Activated gamma-delta T cell (primary cell): ENCODE results near the gene SH3D19.
A peak's percentile ranks its signal among the peaks of the same experiment; 100 is the strongest.
"Not testable (repeated sequence)": the region's sequence is repeated elsewhere in the genome, so short reads cannot be mapped to it uniquely, and the experiment has no call there.

Experiments
- DNase-seq: peaks from one replicate; lab custom pipeline; 2025; lab: John Stamatoyannopoulos, UW

SH3D19 gene

GRCh38 chr4:151276787-151277562 is 48.4 kb downstream of the SH3D19 start, which contains the start of gene PRSS48:
Gene PRSS48, plus strand, starts transcription at chr4:151277161. Its CDS starts 12 bp downstream, at chr4:151277173.
- DNase-seq, result no peak

DNA sequence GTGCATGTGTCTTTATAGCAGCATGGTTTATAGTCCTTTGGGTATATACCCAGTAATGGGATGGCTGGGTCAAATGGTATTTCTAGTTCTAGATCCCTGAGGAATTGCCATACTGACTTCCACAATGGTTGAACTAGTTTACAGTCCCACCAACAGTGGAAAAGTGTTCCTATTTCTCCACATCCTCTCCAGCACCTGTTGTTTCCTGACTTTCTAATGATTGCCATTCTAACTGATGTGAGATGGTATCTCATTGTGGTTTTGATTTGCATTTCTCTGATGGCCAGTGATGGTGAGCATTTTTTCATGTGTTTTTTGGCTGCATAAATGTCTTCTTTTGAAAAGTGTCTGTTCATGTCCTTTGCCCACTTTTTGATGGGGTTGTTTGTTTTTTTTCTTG is 56.5 kb downstream of the SH3D19 start:
- not testable (repeated sequence) for DNase-seq

GRCh38 chr4:151267822-151268535 is 57.4 kb downstream of the SH3D19 start:
- DNase-seq, result no peak

- DNase-seq, result no peak
Measured at GRCh38 chr4:151267104-151267503, 58.3 kb downstream of the SH3D19 start.

- no peak for DNase-seq
Measured at GRCh38 chr4:151266497-151266896, 58.9 kb downstream of the SH3D19 start.

- no peak for DNase-seq
Measured at GRCh38 chr4:151263455-151263854, 62.0 kb downstream of the SH3D19 start.

DNA sequence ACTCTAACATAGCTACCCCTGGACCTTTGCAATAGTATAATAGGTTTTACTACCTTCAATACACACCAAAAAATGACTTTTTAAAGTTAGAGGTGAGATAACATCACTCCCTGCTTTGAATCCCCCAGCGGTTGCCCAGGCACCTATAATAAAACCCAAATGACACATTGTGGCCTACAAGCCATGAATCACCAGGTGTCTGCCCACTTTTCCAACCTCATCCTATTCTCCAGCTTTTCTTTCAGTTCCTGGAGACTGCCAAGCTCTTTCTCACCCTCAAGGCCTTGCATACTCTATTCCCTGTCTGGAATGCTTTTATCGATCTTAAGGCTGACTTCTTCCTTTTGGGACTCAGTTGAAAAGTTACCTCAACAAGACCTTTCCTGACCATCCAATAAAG is 64.9 kb downstream of the SH3D19 start:
- no peak for DNase-seq

GRCh38 chr4:151259752-151260151 is 65.7 kb downstream of the SH3D19 start:
- DNase-seq, result no peak

GRCh38 chr4:151257704-151258103 is 67.7 kb downstream of the SH3D19 start:
- no peak for DNase-seq

GRCh38 chr4:151256134-151256533 is 69.3 kb downstream of the SH3D19 start:
- no peak for DNase-seq

GRCh38 chr4:151255680-151256079 is 69.7 kb downstream of the SH3D19 start:
- DNase-seq, result not testable (repeated sequence)

GRCh38 chr4:151255226-151255625 is 70.2 kb downstream of the SH3D19 start:
- not testable (repeated sequence) for DNase-seq

DNA sequence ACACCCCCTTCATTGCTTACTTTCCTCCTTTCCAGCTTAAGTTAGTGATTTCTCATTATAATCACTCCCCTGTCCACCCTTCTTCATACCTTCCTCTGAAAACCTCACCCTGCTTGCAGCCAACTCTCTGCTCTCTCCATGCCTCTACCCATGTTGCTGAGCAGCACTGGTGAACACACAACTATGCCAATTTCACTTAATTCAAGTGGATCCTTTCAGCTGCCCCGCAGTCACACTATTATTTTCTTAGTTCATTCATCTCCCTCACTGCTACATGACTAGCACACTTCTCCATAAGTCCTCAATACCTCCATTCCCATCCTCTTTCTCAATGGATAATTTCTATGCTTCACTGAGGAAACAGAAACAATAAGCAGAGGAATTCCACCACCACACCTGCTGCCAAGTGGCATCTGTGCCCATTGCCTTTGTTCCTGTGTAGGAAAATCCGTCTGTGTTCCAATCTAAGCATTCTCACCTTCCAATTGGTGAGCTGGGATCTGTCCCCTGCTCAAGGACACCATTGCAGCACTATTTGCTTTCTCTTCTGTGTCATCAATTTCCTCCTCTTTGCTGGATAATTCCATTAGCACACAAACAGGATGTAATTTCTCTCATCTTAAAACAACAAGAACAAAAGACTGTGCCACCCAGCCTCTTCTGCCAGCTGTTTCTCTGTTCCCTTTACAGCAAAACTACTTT is 73.7 kb downstream of the SH3D19 start:
- no peak for DNase-seq

DNA sequence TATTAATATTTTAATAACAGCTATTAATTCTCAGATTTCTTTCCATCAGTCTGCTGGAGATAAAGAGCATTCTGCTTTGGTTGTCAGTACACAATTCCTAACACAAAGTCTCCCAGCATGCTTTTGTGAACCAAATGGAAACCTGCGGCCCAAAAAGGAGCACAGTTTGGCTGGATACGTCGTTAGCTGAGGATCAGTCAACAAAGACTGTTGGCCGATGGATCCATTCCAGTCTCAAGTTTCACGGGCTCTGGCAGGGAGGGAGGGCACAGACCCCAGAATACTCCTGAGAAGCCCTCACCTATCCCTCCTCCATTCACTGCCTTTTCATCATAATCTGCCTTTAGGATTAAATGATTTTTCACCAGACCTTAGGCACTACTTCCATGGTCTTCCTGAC is 74.7 kb downstream of the SH3D19 start:
- DNase-seq, result no peak

DNA sequence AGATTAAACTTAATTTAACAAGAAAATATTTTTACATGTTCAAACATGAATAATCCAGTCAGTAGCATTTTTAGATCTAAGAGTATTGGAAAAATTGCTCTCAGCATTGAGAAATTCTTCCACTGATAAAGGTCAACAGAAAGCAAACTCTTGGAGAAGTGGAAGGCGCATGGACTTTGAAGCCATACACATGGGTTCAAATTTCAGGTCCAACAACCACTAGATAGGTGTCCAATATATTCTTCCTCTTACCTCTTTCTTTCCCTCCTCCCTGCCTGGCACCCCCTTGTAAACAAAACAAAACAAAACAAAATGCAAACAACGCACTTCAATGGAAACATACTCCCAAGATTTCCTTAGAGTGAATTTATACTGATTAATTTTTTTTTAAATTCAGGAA is 76.9 kb downstream of the SH3D19 start:
- no peak for DNase-seq

- no peak for DNase-seq
Measured at GRCh38 chr4:151247395-151247794, 78.0 kb downstream of the SH3D19 start.

GRCh38 chr4:151246742-151247141 is 78.7 kb downstream of the SH3D19 start:
- no peak for DNase-seq

- no peak for DNase-seq
Measured at GRCh38 chr4:151242305-151242704, 83.1 kb downstream of the SH3D19 start.

DNA sequence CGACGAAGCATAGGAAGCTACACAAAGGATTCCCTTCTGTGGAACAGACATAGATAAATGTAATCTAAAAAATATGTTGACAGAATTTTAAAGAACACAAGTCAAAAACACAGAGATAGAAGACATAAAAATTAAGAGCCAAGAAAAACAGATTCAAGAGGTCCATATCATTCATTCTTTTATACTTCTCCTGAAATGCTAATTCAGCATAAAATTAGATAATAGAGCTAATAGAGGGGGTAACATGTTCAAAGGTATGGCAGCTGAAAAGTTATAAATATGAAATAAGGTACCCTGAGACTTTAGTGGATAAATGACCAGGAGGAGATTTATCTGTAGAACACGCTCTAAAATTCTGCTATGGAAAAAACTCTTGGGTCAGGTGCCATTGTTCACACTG is 85.8 kb downstream of the SH3D19 start:
- no peak for DNase-seq

DNA sequence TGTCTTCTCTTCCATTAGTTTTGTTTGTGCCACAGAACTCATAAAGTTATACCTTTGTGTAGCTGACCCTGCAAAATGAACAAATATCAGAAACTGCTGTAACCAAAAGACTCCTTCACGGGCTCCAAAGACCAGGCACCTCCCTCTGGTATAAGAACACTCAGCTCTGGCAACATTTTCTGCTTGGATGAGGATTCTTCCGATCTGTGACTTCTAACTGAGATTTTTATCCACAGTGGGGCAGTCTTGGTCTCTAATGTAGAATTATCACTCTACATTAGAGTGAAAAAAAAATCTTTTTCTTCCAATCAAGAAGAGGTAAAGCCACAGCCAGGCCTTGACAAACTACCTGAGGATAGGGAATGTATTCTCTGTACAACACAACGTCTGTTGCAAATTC is 86.9 kb downstream of the SH3D19 start:
- no peak for DNase-seq

- peak; percentile 7 for DNase-seq
Measured at GRCh38 chr4:151236036-151236435, 89.4 kb downstream of the SH3D19 start.

DNA sequence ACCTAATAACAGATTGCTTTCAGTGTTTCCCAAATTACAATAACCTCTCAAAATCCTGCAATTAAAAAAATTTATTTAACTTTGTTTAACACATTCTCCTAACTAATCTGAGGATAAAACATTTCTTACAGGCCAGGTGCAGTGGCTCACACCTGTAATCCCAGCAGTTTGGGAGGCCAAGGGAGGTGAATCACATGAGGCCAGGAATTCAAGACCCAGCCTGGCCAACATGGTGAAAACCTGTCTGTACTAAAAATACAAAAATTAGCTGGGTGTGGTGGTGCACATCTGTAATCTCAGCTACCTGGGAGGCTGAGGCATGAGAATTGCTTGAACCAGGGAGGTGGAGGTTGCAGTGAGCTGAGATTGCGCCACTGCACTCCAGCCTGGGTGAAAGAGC is 90.0 kb downstream of the SH3D19 start:
- not testable (repeated sequence) for DNase-seq

DNA sequence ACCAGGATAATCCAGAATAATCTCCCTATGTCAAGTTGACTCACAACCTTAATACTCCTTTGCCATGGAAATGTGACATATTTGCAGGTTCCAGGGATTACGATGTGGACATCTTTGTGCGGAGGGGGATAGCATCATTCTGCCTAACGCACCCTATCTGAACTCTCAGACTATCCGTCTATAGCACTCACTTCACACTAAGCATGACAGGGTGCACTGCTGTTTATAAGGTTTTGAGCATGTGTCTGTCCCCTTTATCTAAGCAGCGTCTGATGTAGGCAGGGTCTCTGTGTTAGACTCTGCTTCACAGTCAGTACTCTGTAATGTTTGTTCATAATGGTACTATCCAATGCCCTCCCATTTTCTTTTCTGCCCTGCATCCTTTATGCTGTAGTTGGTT is 91.8 kb downstream of the SH3D19 start:
- no peak for DNase-seq
